ENCODE measurements around the gene CEP63. TPM values are rescaled to one million over a fixed set of nuclear protein-coding genes. Genes with fewer than 3 reads are reported as not detected.
"Not testable (repeated sequence)": the region's sequence is repeated elsewhere in the genome, so short reads cannot be mapped to it uniquely, and the experiment has no call there.

Gene CEP63
- total RNA-seq, 1 experiment from 2014 or later: 36.1 TPM

- H3K27me3 ChIP-seq: no peaks in the 10 kb centered on the region
Measured at GRCh38 chr3:134511500-134511899, 25.6 kb downstream of the CEP63 start.

GRCh38 chr3:134516905-134517304, 31.0 kb downstream of the CEP63 start:
- Histone ChIP-seq H3K4me3 (no peak overlapping the region), H3K9me3 (replicated peaks) (peaks cover 6% of the 10 kb centered on the region), H3K27ac (no peak overlapping the region), H3K36me3 (peaks cover 26% of the 10 kb centered on the region), H3K4me1 (no peaks in the 10 kb centered on the region), H3K27me3 (no peaks in the 10 kb centered on the region)
- DNase-seq: no peak

More at GRCh38 chr3:134511500-134511899, 25.6 kb downstream of the CEP63 start:
- no peak overlapping the region for H3K4me3 ChIP-seq
- DNase-seq: no peak
- no peaks in the 10 kb centered on the region for H3K9me3 ChIP-seq (replicated peaks)
- H3K4me1 ChIP-seq: no peaks in the 10 kb centered on the region
- H3K27ac ChIP-seq: no peak overlapping the region
- peaks cover 45% of the 10 kb centered on the region for H3K36me3 ChIP-seq

- Histone ChIP-seq H3K4me1 (no peaks in the 10 kb centered on the region), H3K27me3 (no peaks in the 10 kb centered on the region), H3K27ac (no peak overlapping the region), H3K4me3 (no peak overlapping the region), H3K9me3 (replicated peaks) (peaks cover 8% of the 10 kb centered on the region), H3K36me3 (peaks cover 22% of the 10 kb centered on the region)
- DNase-seq: no peak
Measured at GRCh38 chr3:134517791-134518190, 31.9 kb downstream of the CEP63 start.

GRCh38 chr3:134522541-134522940, 36.7 kb downstream of the CEP63 start:
- peaks cover 29% of the 10 kb centered on the region for H3K9me3 ChIP-seq (replicated peaks)
- no peak overlapping the region for H3K4me3 ChIP-seq
- no peak for DNase-seq
- H3K36me3 ChIP-seq: peaks cover 11% of the 10 kb centered on the region
- no peaks in the 10 kb centered on the region for H3K27me3 ChIP-seq
- H3K27ac ChIP-seq: no peak overlapping the region
- no peaks in the 10 kb centered on the region for H3K4me1 ChIP-seq

GRCh38 chr3:134525293-134525692, 39.4 kb downstream of the CEP63 start:
- Histone ChIP-seq H3K4me3 (no peak overlapping the region), H3K27me3 (no peaks in the 10 kb centered on the region), H3K9me3 (replicated peaks) (peaks cover 23% of the 10 kb centered on the region), H3K27ac (no peak overlapping the region), H3K36me3 (peaks cover 4% of the 10 kb centered on the region), H3K4me1 (no peaks in the 10 kb centered on the region)
- no peak for DNase-seq

- Histone ChIP-seq H3K27ac (no peak overlapping the region), H3K27me3 (no peaks in the 10 kb centered on the region), H3K36me3 (peaks cover 3% of the 10 kb centered on the region; the same call in 1 of the 2 replicates), H3K9me3 (replicated peaks) (peaks cover 23% of the 10 kb centered on the region), H3K4me3 (no peak overlapping the region), H3K4me1 (no peaks in the 10 kb centered on the region)
- no peak for DNase-seq
Measured at GRCh38 chr3:134526319-134526718, 40.5 kb downstream of the CEP63 start.

GRCh38 chr3:134527037-134527436, 41.2 kb downstream of the CEP63 start:
- Histone ChIP-seq H3K27me3 (no peaks in the 10 kb centered on the region), H3K9me3 (replicated peaks) (peaks cover 23% of the 10 kb centered on the region), H3K4me3 (no peak overlapping the region), H3K4me1 (no peaks in the 10 kb centered on the region), H3K36me3 (peaks cover 3% of the 10 kb centered on the region; the same call in 1 of the 2 replicates), H3K27ac (no peak overlapping the region)
- no peak for DNase-seq

- no peak overlapping the region for H3K27ac ChIP-seq
- H3K36me3 ChIP-seq: peaks cover 3% of the 10 kb centered on the region; the same call in 1 of the 2 replicates
- H3K9me3 ChIP-seq (replicated peaks): peaks cover 22% of the 10 kb centered on the region
Measured at GRCh38 chr3:134527538-134528186, 41.8 kb downstream of the CEP63 start.

GRCh38 chr3:134533493-134533892, 47.6 kb downstream of the CEP63 start:
- H3K9me3 ChIP-seq (replicated peaks): no peaks in the 10 kb centered on the region
- H3K27ac ChIP-seq: no peak overlapping the region
- no peak for DNase-seq
- 0 out of 2 replicates have a peak, but pooled peaks cover 5% of the 10 kb centered on the region for H3K36me3 ChIP-seq
- no peaks in the 10 kb centered on the region for H3K27me3 ChIP-seq
- no peak overlapping the region for H3K4me3 ChIP-seq
- no peaks in the 10 kb centered on the region for H3K4me1 ChIP-seq

More at GRCh38 chr3:134527538-134528186, 41.8 kb downstream of the CEP63 start:
- Histone ChIP-seq H3K4me3 (no peak overlapping the region), H3K4me1 (no peaks in the 10 kb centered on the region), H3K27me3 (no peaks in the 10 kb centered on the region)
- DNase-seq: no peak

GRCh38 chr3:134535186-134535970, 49.5 kb downstream of the CEP63 start:
- no peak for DNase-seq
- Histone ChIP-seq H3K9me3 (replicated peaks) (no peaks in the 10 kb centered on the region), H3K36me3 (peaks cover 7% of the 10 kb centered on the region; the same call in 1 of the 2 replicates), H3K4me3 (no peak overlapping the region), H3K27me3 (no peaks in the 10 kb centered on the region), H3K4me1 (no peaks in the 10 kb centered on the region), H3K27ac (no peak overlapping the region)

GRCh38 chr3:134536781-134537180, 50.9 kb downstream of the CEP63 start:
- DNase-seq: no peak
- Histone ChIP-seq H3K4me3 (no peak overlapping the region), H3K36me3 (peaks cover 12% of the 10 kb centered on the region; the same call in 1 of the 2 replicates)

GRCh38 chr3:134542287-134542958, 56.6 kb downstream of the CEP63 start:
- Histone ChIP-seq H3K27ac (no peak overlapping the region), H3K36me3 (peaks cover 32% of the 10 kb centered on the region), H3K4me3 (no peak overlapping the region), H3K4me1 (no peaks in the 10 kb centered on the region), H3K27me3 (no peaks in the 10 kb centered on the region), H3K9me3 (replicated peaks) (no peaks in the 10 kb centered on the region)
- DNase-seq: no peak

More at GRCh38 chr3:134536781-134537180, 50.9 kb downstream of the CEP63 start:
- Histone ChIP-seq H3K27ac (no peak overlapping the region), H3K27me3 (no peaks in the 10 kb centered on the region), H3K9me3 (replicated peaks) (no peaks in the 10 kb centered on the region), H3K4me1 (no peaks in the 10 kb centered on the region)

- Histone ChIP-seq H3K27ac (no peak overlapping the region), H3K36me3 (peaks cover 32% of the 10 kb centered on the region), H3K27me3 (no peaks in the 10 kb centered on the region), H3K9me3 (replicated peaks) (no peaks in the 10 kb centered on the region), H3K4me1 (no peaks in the 10 kb centered on the region), H3K4me3 (no peak overlapping the region)
- no peak for DNase-seq
Measured at GRCh38 chr3:134543113-134543512, 57.3 kb downstream of the CEP63 start.

- no peak for DNase-seq
Measured at GRCh38 chr3:134544316-134544715, 58.5 kb downstream of the CEP63 start.

GRCh38 chr3:134544783-134545182, 58.9 kb downstream of the CEP63 start:
- DNase-seq, H3K27ac ChIP-seq: not testable (repeated sequence)
- H3K36me3 ChIP-seq: peaks cover 37% of the 10 kb centered on the region

More at GRCh38 chr3:134544316-134544715, 58.5 kb downstream of the CEP63 start:
- Histone ChIP-seq H3K27ac (no peak overlapping the region), H3K36me3 (peaks cover 35% of the 10 kb centered on the region), H3K9me3 (replicated peaks) (no peaks in the 10 kb centered on the region), H3K4me1 (no peaks in the 10 kb centered on the region), H3K27me3 (no peaks in the 10 kb centered on the region), H3K4me3 (no peak overlapping the region)

More at GRCh38 chr3:134544783-134545182, 58.9 kb downstream of the CEP63 start:
- not testable (repeated sequence) for H3K9me3 ChIP-seq (replicated peaks); H3K4me3 ChIP-seq; H3K4me1 ChIP-seq; H3K27me3 ChIP-seq

Measured in SJCRH30 (cell line).